H1 (cell line): ENCODE measurements around the gene OSBPL9. TPM values are rescaled to one million over a fixed set of nuclear protein-coding genes. Genes with fewer than 3 reads are reported as not detected.

Source experiments
- CEBPB ChIP-seq: IDR thresholded peaks from 2 replicates; pipeline ENCODE4 v1.6.1; 2012; ENCODE audit warnings: low read depth, low read length
- CHD7 ChIP-seq: fragments of 300-600 bp; sonication (generic); IDR thresholded peaks from 2 replicates; pipeline ENCODE4 v1.7.1; 2012; ENCODE audit warnings: low read length, moderate library complexity, mild to moderate bottlenecking, inconsistent platforms; ENCODE audit not compliant: insufficient replicate concordance
- GABPA ChIP-seq: IDR thresholded peaks from 2 replicates; pipeline ENCODE4 v1.6.1; 2011; ENCODE audit warnings: mild to moderate bottlenecking, low read length, moderate library complexity, borderline replicate concordance; ENCODE audit not compliant: insufficient read depth
- SP4 ChIP-seq: IDR thresholded peaks from 2 replicates; pipeline ENCODE4 v1.6.1; 2012; ENCODE audit warnings: low read length, inconsistent platforms
- SRF ChIP-seq: IDR thresholded peaks from 2 replicates; pipeline ENCODE4 v1.6.1; 2011; ENCODE audit warnings: mild to moderate bottlenecking, low read depth, low read length, moderate library complexity
- TAF1 ChIP-seq: IDR thresholded peaks from 2 replicates; pipeline ENCODE4 v1.6.1; 2011; ENCODE audit warnings: mild to moderate bottlenecking, low read depth, low read length
- polyA plus RNA-seq, 7 experiments: library from polyadenylated mRNA; depleted of rRNA in 3 of 7; stranded (reverse) in 5 of 7; unstranded in 2 of 7; fragments of >200 nt in 5 of 7; fragments of 200-250 nt in 2 of 7; gene quantifications; 1 replicate in 5 of 7; 2 replicates in 1 of 7; 4 replicates in 1 of 7; pipeline versions ENCODE4 v1.2.1 to v1.2.3, GENCODE V29; 2011 to 2013; ENCODE audit warnings: missing spikeins in 2 of 7, mixed read lengths in 2 of 7
- total RNA-seq: library from RNA; stranded (reverse); fragmentation: NEBNext Ultra II Directional; extraction: Animal tissue kit (Norgen Biotek cat#: 25700); gene quantifications from 2 replicates; pipeline ENCODE4 v1.2.1, GENCODE V29; 2021

OSBPL9 gene
- total and polyA plus RNA-seq, 2 of the 8 experiments (the other 6 are each of a cell fraction or from before 2014, with no cell fraction given): 58.2 to 71.6 TPM

- TF ChIP-seq CHD7 (no peak), SP4 (no peak), CEBPB (no peak), TAF1 (no peak), SRF (no peak), GABPA (no peak)
Measured at GRCh38 chr1:51567653-51568052, 49.2 kb upstream of the OSBPL9 start (continued).
